K562 (cell line): Measurements from ENCODE around the gene MRPS6. TPM values are rescaled to one million over a fixed set of nuclear protein-coding genes. Genes with fewer than 3 reads are reported as not detected.

Source experiments
- CHD7 ChIP-seq: fragments of 200-600 bp; sonication (generic); IDR thresholded peaks from one replicate; pipeline ENCODE4 v1.6.1; 2012; ENCODE audit warnings: mild to moderate bottlenecking, low read depth, low read length, inconsistent platforms
- CREB1 ChIP-seq, 2 experiments: sonication (generic) in 1 of 2; formaldehyde crosslinking in 1 of 2; IDR thresholded peaks; 2 replicates each; pipeline versions ENCODE4 v1.6.1 to v1.8.0; 2012 to 2022; ENCODE audit warnings: inconsistent platforms in 1 of 2, mild to moderate bottlenecking in 1 of 2, missing genetic modification reagents in 1 of 2, moderate library complexity in 1 of 2
- E2F3 ChIP-seq: fragments of 250-450 bp; sonication (Bioruptor Pico); IDR thresholded peaks from 2 replicates; pipeline ENCODE4 v1.4.0; 2020; ENCODE audit warnings: mild to moderate bottlenecking
- ETV6 ChIP-seq, 3 experiments: fragments of 150-350 bp in 1 of 3; sonication (generic) in 1 of 3; formaldehyde crosslinking in 1 of 3; IDR thresholded peaks; 2 replicates each; pipeline versions ENCODE4 v1.6.1 to v1.8.0; 2014 to 2022; ENCODE audit warnings: borderline replicate concordance in 2 of 3, low read depth in 2 of 3, antibody characterized with exemption in 1 of 3, low read length in 1 of 3, mild to moderate bottlenecking in 1 of 3, missing genetic modification reagents in 1 of 3
- JUND ChIP-seq, 2 experiments: IDR thresholded peaks; 2 replicates in 1 of 2; 3 replicates in 1 of 2; pipeline ENCODE4 v1.6.1; 2011; ENCODE audit warnings: borderline replicate concordance in 2 of 2, low read depth in 2 of 2, low read length in 2 of 2, improper control_type of control experiment in 1 of 2, missing biosample characterization in 1 of 2, missing genetic modification characterization in 1 of 2, missing genetic modification reagents in 1 of 2
- MTA1 ChIP-seq: fragments of 450-650 bp; IDR thresholded peaks from 2 replicates; pipeline ENCODE4 v1.6.1; 2017; ENCODE audit warnings: borderline replicate concordance
- PHF20 ChIP-seq: fragments of 450-650 bp; IDR thresholded peaks from 2 replicates; pipeline ENCODE4 v1.6.1; 2018; ENCODE audit not compliant: partially characterized antibody
- PRMT5 ChIP-seq: sonication (generic); formaldehyde crosslinking; IDR thresholded peaks from 2 replicates; pipeline ENCODE4 v1.5.0; 2020; ENCODE audit warnings: missing genetic modification reagents
- RCOR1 ChIP-seq, 2 experiments: IDR thresholded peaks; 2 replicates each; pipeline ENCODE4 v1.6.1; 2012; ENCODE audit warnings: low read depth in 2 of 2, low read length in 2 of 2, borderline replicate concordance in 1 of 2, improper control_type of control experiment in 1 of 2
- SIN3A ChIP-seq, 2 experiments: fragments of 150-350 bp in 1 of 2; IDR thresholded peaks; 2 replicates each; pipeline ENCODE4 v1.6.1; 2011 to 2016; ENCODE audit warnings: borderline replicate concordance in 2 of 2, low read depth in 2 of 2, low read length in 2 of 2, mild to moderate bottlenecking in 2 of 2, moderate library complexity in 2 of 2; ENCODE audit not compliant: control insufficient read depth in 1 of 2
- SP2 ChIP-seq: IDR thresholded peaks from 2 replicates; pipeline ENCODE4 v1.6.1; 2011; ENCODE audit warnings: mild to moderate bottlenecking, low read depth, low read length, moderate library complexity; ENCODE audit not compliant: poor library complexity, severe bottlenecking; ENCODE audit errors: extremely low read depth
- TARDBP ChIP-seq: fragments of 450-650 bp; IDR thresholded peaks from 2 replicates; pipeline ENCODE4 v1.6.1; 2016
- ZBTB12 ChIP-seq: fragments of 250-450 bp; sonication (Bioruptor Pico); IDR thresholded peaks from 2 replicates; pipeline ENCODE4 v1.4.0; 2020
- ZNF57 ChIP-seq: fragments of 450-650 bp; formaldehyde crosslinking; IDR thresholded peaks from 2 replicates; pipeline ENCODE4 v1.4.0; 2020; ENCODE audit warnings: mild to moderate bottlenecking, moderate library complexity
- polyA plus RNA-seq, 8 experiments: library from polyadenylated mRNA; depleted of rRNA in 4 of 8; stranded (reverse) in 5 of 8; unstranded in 3 of 8; fragments of >200 nt; fragmentation: Nextera tagmentation in 2 of 8; fragmentation: Illumina TruSeq in 1 of 8; extraction: Ambion mirVana in 2 of 8; extraction: Trizol in 1 of 8; gene quantifications; 2 replicates each; pipeline versions ENCODE4 v1.2.1 to v1.2.3, GENCODE V29; 2011 to 2014; ENCODE audit warnings: inconsistent platforms in 1 of 8, missing spikeins in 1 of 8
- total RNA-seq, 7 experiments: library from RNA; depleted of rRNA in 6 of 7; stranded (reverse); fragments of >200 nt in 6 of 7; fragmentation: Illumina TruSeq in 2 of 7; extraction: Trizol in 2 of 7; gene quantifications; 2 replicates each; pipeline versions ENCODE4 v1.2.1 to v1.2.3, GENCODE V29; 2011 to 2021; ENCODE audit warnings: low replicate concordance in 1 of 7

MRPS6 gene
- total and polyA plus RNA-seq, 9 of the 15 experiments (the other 6 are each of a cell fraction or from before 2014, with no cell fraction given): 26.1 to 72.0 (median 39.3) TPM

GRCh38 chr21:34031835-34032370 lies 41.5 kb upstream of the MRPS6 start (continued):
- no peak for TF ChIP-seq SP2
- no peak for TF ChIP-seq TARDBP
- TF ChIP-seq CREB1 (IDR thresholded peaks at IDR 0.05): peak; percentile 64; the same call in 1 of the 2 replicates
- TF ChIP-seq CREB1 (CRISPR knock-in tag; IDR thresholded peaks at IDR 0.05): no peak; the same call in 1 of the 2 replicates
- no peak for TF ChIP-seq RCOR1 (IDR thresholded peaks at IDR 0.05; ENCODE audit: borderline replicate concordance in 1 of 2, low read depth in 2 of 2, low read length in 2 of 2)
- no peak for TF ChIP-seq CHD7
- TF ChIP-seq E2F3 (CRISPR knock-in tag): no peak
- TF ChIP-seq MTA1: peak; percentile 59
- no peak for TF ChIP-seq ETV6 (IDR thresholded peaks at IDR 0.05; ENCODE audit: borderline replicate concordance in 1 of 2, low read depth in 2 of 2, low read length in 1 of 2)
- TF ChIP-seq ETV6 (CRISPR knock-in tag; IDR thresholded peaks at IDR 0.05; ENCODE audit: borderline replicate concordance): no peak
- TF ChIP-seq PRMT5 (CRISPR knock-in tag): no peak
- no peak for TF ChIP-seq JUND (IDR thresholded peaks at IDR 0.05; ENCODE audit: borderline replicate concordance, low read depth, low read length)
- TF ChIP-seq JUND (tag; IDR thresholded peaks at IDR 0.05; ENCODE audit: borderline replicate concordance, low read depth, low read length): 0 out of 3 replicates have a peak, but pooled peaks have one; percentile 27
- no peak; the same call in 1 of the 2 replicates for TF ChIP-seq ZBTB12 (CRISPR knock-in tag)
- peak; percentile 54 for TF ChIP-seq PHF20
- TF ChIP-seq SIN3A (IDR thresholded peaks at IDR 0.05; ENCODE audit: borderline replicate concordance in 2 of 2, control insufficient read depth in 1 of 2, low read depth in 2 of 2, low read length in 2 of 2): no peak
- no peak for TF ChIP-seq ZNF57 (CRISPR knock-in tag)
